H1 (cell line): ENCODE measurements around the gene ADPRS. TPM values are rescaled to one million over a fixed set of nuclear protein-coding genes. Genes with fewer than 3 reads are reported as not detected.

ENCODE experiments used
- CTCF ChIA-PET: fragments of 300-600 bp; sonication (Branson Sonifier 250); formaldehyde crosslinking; loops from one replicate; lab custom pipeline; 2021; ENCODE audit not compliant: partially characterized antibody; lab: Charles Lee
- POLR2A ChIA-PET: fragments of 300-600 bp; sonication (Branson Sonifier 250); formaldehyde crosslinking; loops from one replicate; lab custom pipeline; 2021; ENCODE audit warnings: inconsistent platforms; ENCODE audit not compliant: partially characterized antibody; lab: Charles Lee
- DNase-seq, 2 experiments: peaks; one replicate each; pipeline versions ENCODE4 v3.0.0 to v3.0.0-alpha.2; 2010 to 2022; ENCODE audit warnings: low spot score in 2 of 2, low read depth in 1 of 2, mixed read lengths in 1 of 2
- FAIRE-seq: peaks from 2 replicates; lab custom pipeline; 2011; peaks lifted over from hg19 to GRCh38; lab: Jason Lieb, UNC
- H2AFZ ChIP-seq: 2 replicates; pipeline ENCODE4 v1.8.1; 2012; ENCODE audit warnings: low read length, inconsistent platforms
- H2AK5ac ChIP-seq: 2 replicates; pipeline ENCODE4 v1.6.1; 2013; ENCODE audit warnings: low read depth, low read length
- H2BK120ac ChIP-seq: replicated peaks from 2 replicates; pipeline ENCODE3; 2013; ENCODE audit warnings: low read depth, low read length, inconsistent platforms
- H2BK12ac ChIP-seq: 2 replicates; pipeline ENCODE4 v1.6.1; 2013; ENCODE audit warnings: low read depth, low read length
- H2BK15ac ChIP-seq: 2 replicates; pipeline ENCODE4 v1.6.1; 2013; ENCODE audit warnings: low read length
- H2BK20ac ChIP-seq: 2 replicates; pipeline ENCODE4 v1.6.1; 2013; ENCODE audit warnings: low read length
- H2BK5ac ChIP-seq: 2 replicates; pipeline ENCODE4 v1.6.1; 2013; ENCODE audit warnings: low read depth, low read length
- H3K14ac ChIP-seq: 2 replicates; pipeline ENCODE4 v1.6.1; 2013; ENCODE audit warnings: inconsistent platforms; ENCODE audit not compliant: insufficient read length
- H3K18ac ChIP-seq: 2 replicates; pipeline ENCODE4 v1.6.1; 2013; ENCODE audit warnings: low read length; ENCODE audit errors: extremely low read depth
- H3K23ac ChIP-seq: 2 replicates; pipeline ENCODE4 v1.6.1; 2013; ENCODE audit warnings: inconsistent platforms; ENCODE audit not compliant: insufficient read length
- H3K23me2 ChIP-seq: 2 replicates; pipeline ENCODE4 v1.6.1; 2013; ENCODE audit warnings: low read depth, low read length
- H3K27ac ChIP-seq: 2 replicates; pipeline ENCODE4 v1.6.1; 2011; ENCODE audit warnings: low read depth, low read length, inconsistent platforms
- H3K27me3 ChIP-seq, 4 experiments: replicated peaks in 1 of 4; 1 replicate in 1 of 4; 2 replicates in 3 of 4; pipeline versions ENCODE4 v1.6.1 to v1.8.1; 2011 to 2013; ENCODE audit warnings: low read length in 3 of 4, mild to moderate bottlenecking in 3 of 4, inconsistent platforms in 2 of 4, mixed read lengths in 2 of 4, moderate library complexity in 1 of 4; ENCODE audit not compliant: control insufficient read depth in 3 of 4, insufficient read depth in 3 of 4; ENCODE audit errors: extremely low read depth in 1 of 4
- H3K36me3 ChIP-seq, 4 experiments: 2 replicates each; pipeline versions ENCODE4 v1.6.1 to v1.8.1; 2011 to 2013; ENCODE audit warnings: mild to moderate bottlenecking in 4 of 4, low read length in 3 of 4, moderate library complexity in 2 of 4, control low read depth in 1 of 4, inconsistent platforms in 1 of 4; ENCODE audit not compliant: insufficient read depth in 4 of 4, control insufficient read depth in 2 of 4
- H3K4ac ChIP-seq: replicated peaks from 2 replicates; pipeline ENCODE3; 2013; ENCODE audit warnings: low read length, low read depth, mixed read lengths, inconsistent platforms; ENCODE audit not compliant: insufficient read length
- H3K4me1 ChIP-seq, 4 experiments: replicated peaks in 1 of 4; 1 replicate in 1 of 4; 2 replicates in 3 of 4; pipeline versions ENCODE4 v1.6.1 to v1.8.1; 2011 to 2013; ENCODE audit warnings: low read length in 3 of 4, inconsistent platforms in 2 of 4, mixed read lengths in 1 of 4; ENCODE audit not compliant: insufficient read depth in 4 of 4, control insufficient read depth in 3 of 4
- H3K4me2 ChIP-seq, 2 experiments: 2 replicates each; pipeline versions ENCODE4 v1.6.1 to v1.8.1; 2011 to 2013; ENCODE audit warnings: low read depth in 2 of 2, low read length in 2 of 2, control low read depth in 1 of 2, inconsistent platforms in 1 of 2, mild to moderate bottlenecking in 1 of 2; ENCODE audit not compliant: insufficient read depth in 1 of 2
- H3K4me3 ChIP-seq, 4 experiments: fragments of 200-600, 300-600 bp in 1 of 4; sonication (generic), shearing (Covaris generic), sonication (Bioruptor Twin) in 1 of 4; 2 replicates each; pipeline versions ENCODE4 v1.5.1 to v1.8.1; 2011 to 2016; ENCODE audit warnings: low read length in 4 of 4, low read depth in 3 of 4, control low read depth in 2 of 4, inconsistent platforms in 2 of 4, mild to moderate bottlenecking in 2 of 4, mixed read lengths in 1 of 4, moderate library complexity in 1 of 4; ENCODE audit not compliant: insufficient read depth in 2 of 4; ENCODE audit errors: extremely low read depth in 1 of 4
- H3K56ac ChIP-seq: replicated peaks from 2 replicates; pipeline ENCODE3; 2013; ENCODE audit warnings: low read depth, mild to moderate bottlenecking, mixed read lengths, low read length, inconsistent platforms; ENCODE audit not compliant: insufficient read length
- H3K79me1 ChIP-seq: 2 replicates; pipeline ENCODE4 v1.6.1; 2013; ENCODE audit warnings: low read depth, low read length, control low read depth
- H3K79me2 ChIP-seq, 2 experiments: 2 replicates each; pipeline versions ENCODE4 v1.6.1 to v1.8.1; 2012 to 2013; ENCODE audit warnings: low read length in 2 of 2, mild to moderate bottlenecking in 2 of 2, inconsistent platforms in 1 of 2; ENCODE audit not compliant: insufficient read depth in 2 of 2, control insufficient read depth in 1 of 2
- H3K9ac ChIP-seq, 4 experiments: replicated peaks in 1 of 4; 1 replicate in 1 of 4; 2 replicates in 3 of 4; pipeline versions ENCODE4 v1.6.1 to v1.8.1; 2011 to 2013; ENCODE audit warnings: low read depth in 3 of 4, low read length in 3 of 4, control low read depth in 2 of 4, mild to moderate bottlenecking in 2 of 4, moderate library complexity in 2 of 4, inconsistent platforms in 1 of 4; ENCODE audit errors: extremely low read depth in 1 of 4
- H3K9me3 ChIP-seq, 2 experiments: 2 replicates each; pipeline versions ENCODE4 v1.6.1 to v1.8.1; 2012 to 2013; ENCODE audit warnings: mild to moderate bottlenecking in 2 of 2, moderate library complexity in 2 of 2, control low read depth in 1 of 2, inconsistent platforms in 1 of 2, low read depth in 1 of 2, low read length in 1 of 2, mixed read lengths in 1 of 2; ENCODE audit not compliant: insufficient read depth in 2 of 2
- H4K20me1 ChIP-seq, 2 experiments: replicated peaks in 1 of 2; 2 replicates each; pipeline versions ENCODE3 to v1.8.1; 2011 to 2013; ENCODE audit warnings: inconsistent platforms in 2 of 2, low read length in 2 of 2, mild to moderate bottlenecking in 1 of 2; ENCODE audit not compliant: insufficient read depth in 2 of 2, control insufficient read depth in 1 of 2
- H4K5ac ChIP-seq: 2 replicates; pipeline ENCODE4 v1.6.1; 2013; ENCODE audit warnings: low read length, low read depth, mixed read lengths, inconsistent platforms; ENCODE audit not compliant: insufficient read length
- H4K8ac ChIP-seq: 2 replicates; pipeline ENCODE4 v1.8.0; 2013; ENCODE audit warnings: mild to moderate bottlenecking, moderate library complexity, low read length, inconsistent platforms; ENCODE audit not compliant: insufficient read depth; ENCODE audit errors: extremely low read depth
- H4K91ac ChIP-seq: replicated peaks from 2 replicates; pipeline ENCODE3; 2013; ENCODE audit warnings: low read length, mixed read lengths, inconsistent platforms; ENCODE audit not compliant: insufficient read length
- POLR2A ChIP-seq, 2 experiments: IDR thresholded peaks; 1 replicate in 1 of 2; 2 replicates in 1 of 2; pipeline ENCODE4 v1.6.1; 2011; ENCODE audit warnings: low read depth in 2 of 2, low read length in 2 of 2, mild to moderate bottlenecking in 2 of 2; ENCODE audit errors: control extremely low read depth in 1 of 2
- SIRT6 ChIP-seq: IDR thresholded peaks from one replicate; pipeline ENCODE4 v1.7.1; 2012; ENCODE audit warnings: low read length, inconsistent platforms
- WGBS, 2 experiments: shearing (Covaris generic) in 1 of 2; methylation state at CpG; one replicate each; pipeline versions ENCODE4 v1.1.6 to v1.1.7; 2013 to 2015; ENCODE audit warnings: low lambda C conversion rate in 2 of 2, mixed read lengths in 2 of 2, inconsistent platforms in 1 of 2, low coverage in 1 of 2, missing lambda C conversion rate in 1 of 2; ENCODE audit not compliant: insufficient replicate concordance in 2 of 2, insufficient coverage in 1 of 2, insufficient read length in 1 of 2; ENCODE audit errors: extremely low coverage in 1 of 2, missing lambda C conversion rate in 1 of 2; 5-methylcytosine and 5-hydroxymethylcytosine counted together
- polyA plus RNA-seq, 7 experiments: library from polyadenylated mRNA; depleted of rRNA in 3 of 7; stranded (reverse) in 5 of 7; unstranded in 2 of 7; fragments of >200 nt in 5 of 7; fragments of 200-250 nt in 2 of 7; gene quantifications; 1 replicate in 5 of 7; 2 replicates in 1 of 7; 4 replicates in 1 of 7; pipeline versions ENCODE4 v1.2.1 to v1.2.3, GENCODE V29; 2011 to 2013; ENCODE audit warnings: missing spikeins in 2 of 7, mixed read lengths in 2 of 7
- total RNA-seq: library from RNA; stranded (reverse); fragmentation: NEBNext Ultra II Directional; extraction: Animal tissue kit (Norgen Biotek cat#: 25700); gene quantifications from 2 replicates; pipeline ENCODE4 v1.2.1, GENCODE V29; 2021

Gene ADPRS
- total and polyA plus RNA-seq, 2 of the 8 experiments (the other 6 are each of a cell fraction or from before 2014, with no cell fraction given) = 22.9 to 38.1 TPM

- Histone ChIP-seq H3K79me1 (no peaks in the 10 kb centered on the region), H3K23ac (no peak overlapping the region), H3K79me2 (no peaks in the 10 kb centered on the region), H3K4me2 (no peak overlapping the region), H3K56ac (no peak overlapping the region), H2BK15ac (no peak overlapping the region), H4K8ac (no peak overlapping the region), H3K14ac (no peak overlapping the region), H4K20me1 (no peaks in the 10 kb centered on the region), H2BK20ac (no peak overlapping the region), H4K91ac (no peak overlapping the region), H3K4me3 (no peak overlapping the region), H3K4ac (no peak overlapping the region), H3K4me1 (peaks cover 0 to 6% (median 3%) of the 10 kb centered on the region in 4 experiments; a peak in 2 of 7 replicates), H2BK120ac (no peak overlapping the region), H3K9ac (no peak overlapping the region), H3K27ac (no peak overlapping the region), H2BK12ac (no peak overlapping the region), H3K18ac (no peak overlapping the region), H3K36me3 (no peaks in the 10 kb centered on the region), H3K23me2 (peaks cover 6% of the 10 kb centered on the region; the same call in 1 of the 2 replicates), H3K9me3 (no peaks in the 10 kb centered on the region), H4K5ac (no peak overlapping the region), H2AFZ (no peak overlapping the region), H2AK5ac (no peak overlapping the region), H3K27me3 (peaks cover 0 to 3% (median 0%) of the 10 kb centered on the region in 4 experiments; a peak in 2 of 7 replicates), H2BK5ac (no peak overlapping the region)
- ChIA-PET CTCF (no interaction called here), POLR2A (no interaction called here)
- WGBS, 2 experiments = 89% methylated on average over 3 of the region's 3 CpGs; no CpG with 5 or more reads in 1 of the 2 experiments
- TF ChIP-seq POLR2A (IDR thresholded peaks at IDR 0.05; ENCODE audit: control extremely low read depth in 1 of 2, low read depth in 2 of 2, low read length in 2 of 2) = no peak
- TF ChIP-seq SIRT6 = no peak
- no peak for DNase-seq
- no peak for FAIRE-seq
Measured at GRCh38 chr1:36080236-36080635, 8.5 kb upstream of the ADPRS start.
